Measurements from ENCODE around the gene LRP3. TPM values are rescaled to one million over a fixed set of nuclear protein-coding genes. Genes with fewer than 3 reads are reported as not detected.
A peak's percentile ranks its signal among the peaks of the same experiment; 100 is the strongest.

LRP3 gene
- polyA plus RNA-seq, 1 donor from 2014 or later: not detected

DNA sequence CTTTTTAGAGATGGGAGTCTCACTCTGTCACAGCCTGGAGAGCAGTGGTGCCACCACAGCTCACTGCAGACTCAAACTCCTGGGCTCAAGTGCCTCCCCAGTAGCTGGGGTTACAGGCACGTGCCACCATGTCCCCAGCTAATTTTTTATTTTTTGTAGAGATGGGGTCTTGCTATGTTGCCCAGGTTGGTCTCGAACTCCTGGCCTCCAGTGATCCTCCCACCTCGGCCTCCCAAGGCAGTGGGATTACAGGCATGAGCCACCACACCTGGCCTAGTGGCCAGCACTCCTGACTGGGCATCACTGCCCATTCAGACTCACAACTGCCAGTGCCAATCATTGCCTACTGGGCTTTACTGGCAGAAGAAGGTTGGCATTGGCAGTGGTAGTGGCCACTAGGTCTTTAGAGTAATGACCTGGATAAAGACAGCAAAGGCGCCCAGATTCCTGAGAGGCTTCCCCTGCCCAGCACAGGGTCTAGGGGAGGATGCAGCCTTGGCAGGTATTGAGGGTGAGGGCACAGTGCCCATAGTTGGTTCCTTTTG, 58.4 kb downstream of the LRP3 start:
- Mint-ChIP-seq H3K27me3 (peaks cover 10% of the 10 kb centered on the region), H3K27ac (no peak overlapping the region), H3K4me3 (no peak overlapping the region), H3K9me3 (no peaks in the 10 kb centered on the region), H3K36me3 (no peaks in the 10 kb centered on the region), H3K4me1 (peaks cover 0 to 1% (median 0%) of the 10 kb centered on the region in 3 donors)

DNA sequence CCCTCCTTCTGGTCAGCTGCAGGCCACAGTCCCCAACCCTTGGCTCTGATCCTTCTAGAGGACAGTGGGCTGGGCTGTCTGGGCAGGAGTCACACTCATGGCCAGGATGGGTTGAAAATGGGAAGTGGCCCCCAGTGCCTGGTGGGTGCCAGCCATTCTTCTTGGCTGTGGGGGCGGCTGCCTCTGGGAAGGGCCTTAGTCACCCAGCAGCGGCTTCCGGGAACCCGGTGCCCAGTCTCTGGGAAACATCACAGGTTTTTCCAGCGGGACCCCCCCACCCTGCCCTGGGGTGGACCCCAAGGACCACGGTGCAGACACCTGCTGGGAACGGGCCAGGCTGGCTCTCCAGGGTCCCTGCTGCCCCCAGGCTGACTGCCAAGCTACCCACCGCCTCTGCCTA, 58.8 kb downstream of the LRP3 start:
- H3K9me3 Mint-ChIP-seq: peaks cover 0 to 3% (median 0%) of the 10 kb centered on the region in 3 donors
- peaks cover under 1% of the 10 kb centered on the region for H3K36me3 Mint-ChIP-seq
- H3K27ac Mint-ChIP-seq: no peak overlapping the region
- H3K27me3 Mint-ChIP-seq: peaks cover 10% of the 10 kb centered on the region
- H3K4me1 Mint-ChIP-seq: peaks cover 0 to 1% (median 0%) of the 10 kb centered on the region in 3 donors
- H3K4me3 Mint-ChIP-seq: no peak overlapping the region

DNA sequence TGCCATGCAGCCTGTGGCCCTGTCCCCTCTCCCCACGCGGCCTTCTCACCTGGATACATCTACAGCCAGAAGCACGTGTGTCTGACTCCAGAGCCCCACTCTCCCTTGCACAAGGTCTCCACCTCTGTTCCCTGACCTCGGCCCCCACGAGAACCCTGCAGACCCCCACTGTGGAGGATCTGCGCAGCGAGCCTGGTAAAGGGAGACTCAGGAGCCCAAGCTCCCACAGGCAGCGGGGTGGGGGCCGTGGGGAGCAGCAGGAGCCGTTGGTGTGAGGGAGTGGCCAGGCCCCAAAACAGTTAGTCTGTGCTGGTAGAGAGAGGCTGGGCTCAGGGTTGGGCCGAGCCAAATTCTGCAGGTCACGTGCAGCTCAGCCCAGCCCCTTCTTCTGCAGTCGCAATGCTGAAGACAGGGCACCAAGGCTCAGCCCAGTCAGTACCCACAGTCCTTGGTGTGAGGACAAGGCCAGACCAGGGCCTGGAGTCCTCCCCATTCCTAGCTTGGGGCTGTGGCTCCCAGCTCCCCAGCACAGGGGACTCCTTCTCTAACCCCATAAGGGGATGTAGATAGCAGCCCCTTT, 60.2 kb downstream of the LRP3 start:
- Mint-ChIP-seq H3K27me3 (peaks cover 10% of the 10 kb centered on the region), H3K4me1 (peaks cover 0 to 1% (median 0%) of the 10 kb centered on the region in 3 donors), H3K4me3 (no peak overlapping the region), H3K36me3 (peaks cover 1% of the 10 kb centered on the region), H3K9me3 (peaks cover 0 to 8% (median 2%) of the 10 kb centered on the region in 3 donors), H3K27ac (peak overlapping the region in 1 of 3 donors; percentile 63)

DNA sequence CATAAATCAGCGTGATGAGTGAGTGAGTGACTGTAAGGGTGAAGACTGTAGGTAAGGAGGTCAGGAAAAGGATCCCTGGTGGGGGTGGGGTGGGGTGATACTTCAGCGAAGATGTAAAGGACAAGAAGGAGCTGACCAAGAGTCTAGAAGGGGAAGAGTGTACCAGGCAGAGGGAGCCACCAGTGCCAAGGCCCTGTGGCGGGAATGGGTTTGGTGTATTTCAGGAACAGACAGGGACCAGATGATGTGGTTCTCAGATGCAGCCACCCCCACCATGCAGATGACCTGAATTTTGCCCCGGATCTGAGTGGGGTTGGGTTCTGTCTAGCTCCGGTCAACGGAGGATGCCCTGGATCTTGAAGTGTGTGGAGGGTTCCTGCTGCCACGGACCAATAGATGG, 61.7 kb downstream of the LRP3 start:
- H3K27ac Mint-ChIP-seq: no peak overlapping the region
- H3K27me3 Mint-ChIP-seq: peaks cover 20% of the 10 kb centered on the region
- H3K4me1 Mint-ChIP-seq: peaks cover 2 to 4% (median 2%) of the 10 kb centered on the region in 3 donors
- no peak overlapping the region for H3K4me3 Mint-ChIP-seq
- peaks cover 0 to 8% (median 2%) of the 10 kb centered on the region in 3 donors for H3K9me3 Mint-ChIP-seq
- H3K36me3 Mint-ChIP-seq: peaks cover 1% of the 10 kb centered on the region

DNA sequence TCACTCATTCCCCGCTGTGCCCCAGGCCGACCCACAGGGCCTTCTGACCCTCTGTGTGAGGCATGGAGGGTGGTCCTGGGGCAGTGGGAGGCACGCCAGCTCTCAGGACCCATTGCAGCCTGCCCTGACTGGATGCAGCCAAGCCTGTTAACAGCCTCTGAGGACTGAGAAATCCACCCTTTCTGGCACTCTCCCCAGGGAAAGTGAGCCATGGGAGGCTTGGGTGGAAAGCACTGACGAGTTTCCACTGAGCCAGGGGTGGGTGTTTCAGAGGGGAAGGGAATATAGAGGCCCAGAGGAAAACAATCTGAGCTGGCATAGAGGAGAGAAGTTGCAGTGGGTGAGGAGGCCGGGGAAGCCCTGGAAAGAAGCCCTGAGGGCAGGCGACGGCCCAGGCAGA, 62.1 kb downstream of the LRP3 start:
- Mint-ChIP-seq H3K27me3 (peaks cover 24% of the 10 kb centered on the region), H3K9me3 (peaks cover 0 to 8% (median 2%) of the 10 kb centered on the region in 3 donors), H3K36me3 (peaks cover 1% of the 10 kb centered on the region), H3K4me3 (no peak overlapping the region), H3K27ac (peak overlapping the region in 1 of 3 donors; percentile 73), H3K4me1 (peaks cover 4 to 7% (median 6%) of the 10 kb centered on the region in 3 donors)

DNA sequence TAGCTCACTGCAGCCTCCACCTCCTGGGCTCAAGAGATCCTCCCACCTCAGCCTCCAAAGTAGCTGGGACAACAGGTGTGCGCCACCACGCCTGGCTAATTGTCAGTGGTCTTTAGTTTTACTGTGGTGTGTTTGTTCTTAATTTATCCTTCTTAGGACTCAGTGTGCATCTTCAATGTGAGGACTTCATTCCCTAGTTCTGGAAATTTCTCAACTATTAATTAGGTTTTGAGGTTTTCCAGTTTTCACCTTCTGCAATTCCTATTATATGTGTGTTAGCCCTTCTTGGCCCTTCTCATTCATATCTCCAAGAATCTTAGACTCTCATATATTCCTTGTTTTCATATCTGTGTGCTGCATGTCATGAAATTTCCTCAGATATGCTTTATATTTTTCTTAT, 63.7 kb downstream of the LRP3 start:
- Mint-ChIP-seq H3K4me1 (peaks cover 4 to 10% (median 10%) of the 10 kb centered on the region in 3 donors), H3K9me3 (peaks cover 0 to 8% (median 2%) of the 10 kb centered on the region in 3 donors), H3K4me3 (no peak overlapping the region), H3K27me3 (peaks cover 28% of the 10 kb centered on the region), H3K27ac (no peak overlapping the region), H3K36me3 (peaks cover 1% of the 10 kb centered on the region)

Other genes starting within 250 kb of the LRP3 start
- 11.8 TPM for gene CEP89, start 222.4 kb upstream of the LRP3 start, polyA plus RNA-seq
- 3.5 TPM for gene FAAP24, start 222.1 kb upstream of the LRP3 start, polyA plus RNA-seq
- 3.7 TPM for gene RHPN2, start 129.4 kb upstream of the LRP3 start, polyA plus RNA-seq
- 7.0 TPM for gene GPATCH1, start 113.1 kb upstream of the LRP3 start, polyA plus RNA-seq
- 0.13 TPM for gene WDR88, start 62.2 kb upstream of the LRP3 start, polyA plus RNA-seq
- not detected for gene SLC7A10, start 31.5 kb downstream of the LRP3 start, polyA plus RNA-seq
- gene CEBPA, start 108.2 kb downstream of the LRP3 start, polyA plus RNA-seq: 0.15 TPM
- gene CEBPG, start 179.4 kb downstream of the LRP3 start, polyA plus RNA-seq: 15.2 TPM